Stimulated activated CD8-positive, alpha-beta memory T cell treated with anti-CD3 and anti-CD28 coated beads, Interleukin-4, amount 100 ng/mL, for 1 hour (primary cell): Measurements from ENCODE around the gene DCTD.

Experiments
- DNase-seq, 2 donors: peaks; one replicate each; pipeline ENCODE4 v3.0.0-alpha.2; 2020; ENCODE audit warnings: low read depth in 2 of 2, low spot score in 1 of 2

DCTD gene

DNA sequence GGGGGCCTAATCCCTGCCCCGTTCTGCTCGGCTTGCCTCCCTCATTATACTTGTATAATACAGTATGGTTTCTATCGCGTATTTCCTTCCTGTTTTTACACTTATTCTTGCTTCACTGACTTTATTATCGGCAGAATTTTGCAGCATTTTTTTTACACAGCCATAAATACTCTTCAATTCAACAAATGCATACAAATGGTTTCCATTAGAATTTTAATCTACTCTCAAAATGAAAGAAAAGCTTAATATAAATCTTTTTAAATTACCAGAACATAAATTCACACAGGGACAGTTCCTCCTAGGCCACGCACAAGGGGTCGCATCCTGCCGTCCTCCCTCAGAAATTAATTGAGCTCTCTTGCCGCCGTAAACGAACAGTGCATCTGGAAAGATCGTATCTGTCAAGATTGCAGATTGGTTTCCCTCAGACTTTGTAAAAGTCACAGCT lies 42.9 kb downstream of the DCTD start:
- no peak for DNase-seq

- DNase-seq: no peak
These were observed 43.5 kb downstream of the DCTD start for GRCh38 chr4:182873726-182874125.

- no peak for DNase-seq
These were observed 43.9 kb downstream of the DCTD start for GRCh38 chr4:182873289-182873688.

- no peak for DNase-seq
These were observed 44.3 kb downstream of the DCTD start for GRCh38 chr4:182872886-182873285.

DNA sequence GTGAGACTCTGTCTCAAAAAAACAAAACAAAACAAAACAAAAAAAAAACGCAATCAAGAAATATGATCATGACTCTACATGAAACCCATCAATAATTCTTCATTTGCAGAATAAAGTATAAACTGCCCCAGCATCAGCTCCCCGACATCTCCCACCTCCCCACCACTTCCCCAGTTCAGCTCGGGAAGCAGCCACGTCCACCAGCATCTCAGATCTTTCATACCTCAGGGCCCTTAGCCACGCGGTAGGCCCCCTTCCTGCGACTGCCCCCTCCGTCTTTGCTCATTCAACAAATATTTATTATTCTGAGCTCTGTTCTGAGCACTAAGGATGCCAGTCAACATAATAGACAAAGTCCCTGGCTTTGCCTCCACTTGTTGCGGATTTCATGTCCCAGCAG lies 45.6 kb downstream of the DCTD start:
- DNase-seq: no peak

GRCh38 chr4:182869697-182870096 lies 47.5 kb downstream of the DCTD start:
- no peak for DNase-seq

- DNase-seq: no peak
These were observed 50.4 kb downstream of the DCTD start for GRCh38 chr4:182866746-182867145.

DNA sequence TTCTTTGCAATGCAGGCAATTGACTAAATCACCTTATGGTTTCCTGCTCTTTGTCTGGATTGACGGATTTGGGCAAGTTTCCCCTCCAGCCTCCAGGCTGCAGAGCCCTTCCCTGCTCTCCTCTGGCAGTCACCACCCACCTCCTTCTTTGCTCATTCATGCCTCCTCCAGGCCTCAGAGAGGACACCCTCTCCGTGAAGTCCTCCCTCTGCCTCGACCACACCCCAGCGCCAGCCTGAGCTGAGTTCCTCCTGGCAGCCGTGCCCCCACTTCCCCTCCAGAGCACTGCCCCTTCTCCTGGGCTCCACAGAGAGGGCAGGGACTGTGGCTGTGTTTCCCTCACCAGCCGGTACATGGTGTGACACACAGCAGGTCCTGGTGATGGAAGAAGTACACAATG lies 53.7 kb downstream of the DCTD start:
- no peak for DNase-seq

GRCh38 chr4:182862921-182863320 lies 54.3 kb downstream of the DCTD start:
- DNase-seq: no peak

DNA sequence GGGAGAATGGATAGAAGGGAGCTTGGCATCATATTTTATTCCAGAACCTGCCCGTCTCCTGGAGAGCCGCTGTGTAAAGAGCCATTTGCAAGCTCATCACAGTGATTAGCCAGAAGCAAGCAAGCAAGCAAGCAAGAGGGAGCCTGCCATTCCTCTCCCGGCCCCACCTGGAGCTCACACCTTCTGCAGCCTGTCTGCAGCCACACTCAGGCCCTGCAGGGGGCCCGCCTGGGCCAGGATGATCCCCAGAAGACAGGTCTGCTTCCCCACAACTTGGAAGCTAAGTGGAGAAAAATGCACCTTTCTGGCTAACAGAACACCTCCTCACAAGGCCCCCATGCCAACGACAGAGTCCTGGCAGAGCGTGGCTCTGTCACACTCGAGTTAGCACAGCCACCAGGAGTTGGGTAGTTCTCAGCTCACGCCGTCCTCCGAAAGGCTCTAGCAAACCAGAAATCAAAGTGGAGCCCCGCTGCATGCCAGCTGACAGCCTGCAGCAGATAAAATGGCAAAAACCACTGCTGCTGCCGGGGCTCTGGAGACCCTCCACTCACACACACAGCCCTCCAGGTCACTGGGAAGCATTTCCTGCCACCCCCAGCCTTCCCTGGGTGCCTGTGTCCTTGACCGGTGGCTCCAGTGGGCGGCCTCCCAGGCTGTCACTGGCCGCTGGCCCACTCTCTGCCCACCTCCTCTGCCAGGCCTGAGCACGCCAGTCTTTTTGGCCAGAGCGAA lies 54.9 kb downstream of the DCTD start:
- DNase-seq: no peak

GRCh38 chr4:182861346-182861745 lies 55.8 kb downstream of the DCTD start:
- no peak for DNase-seq

GRCh38 chr4:182859730-182860129 lies 57.5 kb downstream of the DCTD start:
- no peak for DNase-seq

GRCh38 chr4:182858711-182859110 lies 58.5 kb downstream of the DCTD start:
- DNase-seq: no peak

DNA sequence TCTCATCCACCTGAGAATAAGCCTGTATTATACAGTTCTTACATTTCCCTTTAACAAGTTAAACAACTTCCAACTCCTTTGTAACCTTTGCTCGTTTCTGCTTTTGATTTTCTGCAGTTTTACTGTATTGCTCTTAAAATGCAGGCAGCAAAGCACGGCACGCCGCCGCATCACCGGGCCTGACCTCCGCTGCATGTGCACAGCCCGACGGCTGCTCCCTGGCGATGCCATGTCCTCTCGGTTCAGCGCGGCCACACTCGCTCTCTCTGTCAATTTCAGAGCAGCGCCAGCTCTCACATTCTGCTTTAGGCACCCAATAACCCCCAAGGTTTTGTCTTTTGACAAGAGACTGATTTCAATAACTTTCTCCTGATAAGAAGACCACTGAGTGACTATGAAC lies 60.3 kb downstream of the DCTD start:
- DNase-seq: no peak

- DNase-seq: no peak
These were observed 61.3 kb downstream of the DCTD start for GRCh38 chr4:182855877-182856276.

DNA sequence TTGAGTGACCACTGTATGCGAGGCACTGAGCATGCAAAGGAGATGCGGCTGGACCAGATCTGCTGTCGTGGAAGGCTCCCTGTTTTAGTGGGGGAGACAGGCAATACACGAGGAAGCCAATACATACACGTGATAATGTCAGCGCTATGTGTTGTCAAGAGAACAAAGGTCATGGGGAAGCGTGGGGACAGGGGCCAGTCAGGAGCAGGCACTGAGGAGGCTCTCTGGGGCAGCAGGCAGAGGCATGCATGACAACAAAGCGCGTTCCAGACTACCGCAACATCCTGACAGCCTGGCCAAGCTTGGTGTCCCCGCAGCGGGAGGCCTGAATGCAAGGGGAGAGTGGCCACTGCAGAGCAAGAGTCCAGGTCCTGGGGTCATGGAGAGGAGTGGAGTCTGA lies 61.9 kb downstream of the DCTD start:
- no peak for DNase-seq

DNA sequence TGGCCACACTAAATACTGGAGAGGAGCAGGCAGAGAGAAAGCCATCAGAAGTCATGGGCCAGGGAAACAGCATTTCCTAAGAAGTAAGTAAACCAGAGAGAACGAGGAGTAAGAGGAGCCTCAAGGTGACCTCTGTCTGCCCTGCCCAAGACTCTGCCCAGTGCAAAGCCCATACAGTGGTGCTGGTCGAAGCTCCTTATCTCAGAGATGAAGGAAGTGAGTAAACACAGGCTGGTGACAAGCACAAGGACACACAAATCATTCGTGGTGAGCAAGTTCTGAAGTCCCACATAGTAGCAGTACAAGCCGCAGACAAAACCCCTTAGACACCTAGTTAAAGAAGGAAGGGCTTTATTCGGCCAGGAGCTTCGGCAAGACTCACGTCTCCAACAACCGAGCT lies 62.7 kb downstream of the DCTD start:
- no peak for DNase-seq

DNA sequence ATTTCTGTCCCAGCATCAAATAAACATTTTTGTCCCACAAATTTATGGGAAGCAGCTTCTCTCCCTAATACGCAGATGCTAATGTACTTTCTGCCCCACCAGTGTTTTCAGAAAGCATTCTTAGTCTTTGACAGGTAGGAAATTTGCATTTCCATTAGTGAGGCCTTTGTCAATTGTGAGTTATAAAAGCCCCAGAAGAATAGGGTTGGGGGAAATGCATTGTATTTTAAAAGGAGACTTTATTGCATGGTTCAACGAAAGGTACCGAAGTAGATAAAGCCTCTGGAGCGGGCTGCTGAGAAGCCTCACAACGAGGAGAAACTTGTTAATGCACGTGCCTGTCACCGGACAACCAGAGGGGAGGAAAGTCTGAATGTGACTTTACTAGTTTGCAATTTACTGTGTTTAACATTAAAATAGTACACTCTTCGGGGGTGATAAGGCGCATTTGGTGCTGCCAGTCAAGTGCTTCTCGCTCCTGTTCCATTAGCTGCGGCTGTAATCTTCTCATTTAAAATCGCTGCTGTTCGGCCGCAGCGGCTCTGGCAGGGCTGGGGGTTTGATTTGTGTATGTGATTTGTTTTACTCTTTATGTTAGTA lies 63.4 kb downstream of the DCTD start:
- DNase-seq: no peak

GRCh38 chr4:182848685-182849084 lies 68.5 kb downstream of the DCTD start:
- no peak for DNase-seq

GRCh38 chr4:182847576-182848450 lies 69.4 kb downstream of the DCTD start:
- DNase-seq: no peak

DNA sequence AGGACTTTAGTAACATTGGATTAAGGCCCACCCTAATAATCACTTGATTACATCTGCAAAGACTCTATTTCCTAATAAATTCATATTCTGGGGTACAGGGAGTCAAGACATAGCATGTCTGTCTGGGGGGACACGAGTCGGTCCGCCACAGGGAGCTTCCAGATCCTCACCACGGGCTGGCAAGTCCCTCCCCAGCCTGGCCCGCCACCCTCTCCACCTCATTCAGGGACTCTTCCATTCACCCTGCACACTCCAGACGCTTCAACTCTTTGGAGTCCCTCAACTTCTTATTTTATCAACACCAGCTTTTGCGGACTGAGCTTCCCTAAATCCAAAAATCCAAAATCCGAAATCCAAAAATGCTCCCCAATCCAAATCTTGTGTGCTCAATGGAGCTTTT lies 71.2 kb downstream of the DCTD start:
- DNase-seq: no peak

GRCh38 chr4:182845618-182846017 lies 71.6 kb downstream of the DCTD start:
- DNase-seq: no peak
